CD14-positive monocyte (primary cell): Measurements from ENCODE around the gene ETS1. TPM values are rescaled to one million over a fixed set of nuclear protein-coding genes. Genes with fewer than 3 reads are reported as not detected.
A peak's percentile ranks its signal among the peaks of the same experiment; 100 is the strongest.

Experiments
- DNase-seq, 3 donors: peaks; one replicate each; pipeline ENCODE4 v3.0.0-alpha.2; 2011 to 2022
- H2AFZ ChIP-seq: 2 replicates; pipeline ENCODE4 v1.6.0; 2012; ENCODE audit warnings: mild to moderate bottlenecking, low read depth, low read length, inconsistent platforms; ENCODE audit not compliant: insufficient read depth, poor library complexity, severe bottlenecking
- H3K27ac ChIP-seq, 2 donors: 1 replicate in 1 of 2; 2 replicates in 1 of 2; pipeline ENCODE4 v1.5.1; 2012 to 2013; ENCODE audit warnings: low read length in 2 of 2, control low read depth in 1 of 2, inconsistent platforms in 1 of 2, low read depth in 1 of 2, mild to moderate bottlenecking in 1 of 2
- H3K27me3 ChIP-seq, 2 donors: one replicate each; pipeline versions ENCODE4 v1.6.0 to v1.6.1; 2011 to 2013; ENCODE audit warnings: low read length in 2 of 2; ENCODE audit not compliant: control insufficient read depth in 2 of 2, insufficient read depth in 2 of 2
- H3K36me3 ChIP-seq, 2 donors: replicated peaks in 1 of 2; 1 replicate in 1 of 2; 2 replicates in 1 of 2; pipeline versions ENCODE4 v1.5.1 to v1.6.1; 2012 to 2013; ENCODE audit warnings: low read length in 2 of 2, control low read depth in 1 of 2, inconsistent platforms in 1 of 2, mild to moderate bottlenecking in 1 of 2; ENCODE audit not compliant: insufficient read depth in 2 of 2, control insufficient read depth in 1 of 2
- H3K4me1 ChIP-seq, 2 donors: 1 replicate in 1 of 2; 2 replicates in 1 of 2; pipeline versions ENCODE4 v1.5.1 to v1.6.1; 2012 to 2013; ENCODE audit warnings: low read length in 2 of 2, control low read depth in 1 of 2, inconsistent platforms in 1 of 2, mild to moderate bottlenecking in 1 of 2, moderate library complexity in 1 of 2; ENCODE audit not compliant: insufficient read depth in 2 of 2, control insufficient read depth in 1 of 2
- H3K4me2 ChIP-seq: replicated peaks from 2 replicates; pipeline ENCODE3; 2012; ENCODE audit warnings: low read length, moderate library complexity, mild to moderate bottlenecking; ENCODE audit not compliant: poor library complexity, severe bottlenecking; ENCODE audit errors: extremely low read depth
- H3K4me3 ChIP-seq, 3 experiments: fragments of 200-600 bp in 1 of 3; sonication (generic) in 1 of 3; replicated peaks in 1 of 3; 1 replicate in 2 of 3; 2 replicates in 1 of 3; pipeline ENCODE4 v1.5.1; 2011 to 2013; ENCODE audit warnings: low read length in 3 of 3, mild to moderate bottlenecking in 3 of 3, control low read depth in 2 of 3, low read depth in 2 of 3, inconsistent platforms in 1 of 3, moderate library complexity in 1 of 3
- H3K79me2 ChIP-seq: 2 replicates; pipeline ENCODE4 v1.6.0; 2012; ENCODE audit warnings: mild to moderate bottlenecking, control low read depth, inconsistent platforms, low read length, moderate library complexity; ENCODE audit not compliant: insufficient read depth
- H3K9ac ChIP-seq: 2 replicates; pipeline ENCODE4 v1.6.0; 2017; ENCODE audit warnings: low read length, mild to moderate bottlenecking; ENCODE audit not compliant: insufficient read depth, poor library complexity, severe bottlenecking
- H3K9me3 ChIP-seq, 2 donors: replicated peaks in 1 of 2; 1 replicate in 1 of 2; 2 replicates in 1 of 2; pipeline versions ENCODE4 v1.5.1 to v1.6.1; 2012 to 2013; ENCODE audit warnings: low read length in 2 of 2, control low read depth in 1 of 2; ENCODE audit not compliant: control insufficient read depth in 1 of 2, insufficient read depth in 1 of 2
- H4K20me1 ChIP-seq: 2 replicates; pipeline ENCODE4 v1.6.0; 2012; ENCODE audit warnings: mild to moderate bottlenecking, low read length, control low read depth, moderate library complexity; ENCODE audit not compliant: insufficient read depth
- H3K27ac Mint-ChIP-seq, 7 donors: one replicate each; pipeline ENCODE4 v1.8.0; 2020; ENCODE audit warnings: mild to moderate bottlenecking in 7 of 7, mixed read lengths in 7 of 7, moderate library complexity in 6 of 7, inconsistent platforms in 2 of 7
- H3K27me3 Mint-ChIP-seq, 3 donors: one replicate each; pipeline ENCODE4 v1.8.0; 2021 to 2022; ENCODE audit warnings: low read depth in 3 of 3, mild to moderate bottlenecking in 3 of 3, mixed read lengths in 3 of 3, moderate library complexity in 3 of 3, inconsistent platforms in 1 of 3
- H3K36me3 Mint-ChIP-seq, 2 donors: one replicate each; pipeline ENCODE4 v1.8.0; 2020; ENCODE audit warnings: mixed read lengths in 2 of 2, inconsistent platforms in 1 of 2, mild to moderate bottlenecking in 1 of 2
- H3K4me1 Mint-ChIP-seq: one replicate; pipeline ENCODE4 v1.8.0; 2020; ENCODE audit warnings: mild to moderate bottlenecking, mixed read lengths
- H3K4me3 Mint-ChIP-seq, 2 donors: one replicate each; pipeline ENCODE4 v1.8.0; 2020; ENCODE audit warnings: mild to moderate bottlenecking in 2 of 2, mixed read lengths in 2 of 2, moderate library complexity in 1 of 2
- H3K9me3 Mint-ChIP-seq, 7 donors: one replicate each; pipeline ENCODE4 v1.8.0; 2020 to 2022; ENCODE audit warnings: mixed read lengths in 7 of 7, mild to moderate bottlenecking in 6 of 7, moderate library complexity in 6 of 7, inconsistent platforms in 2 of 7
- WGBS: methylation state at CpG from one replicate; pipeline ENCODE4 v1.1.5; 2013; ENCODE audit warnings: missing lambda C conversion rate; ENCODE audit not compliant: insufficient coverage; 5-methylcytosine and 5-hydroxymethylcytosine counted together
- intact Hi-C, 2 donors: fragments of 100-400 bp; cut with micrococcal nuclease; formaldehyde crosslinking; loops; one replicate each; pipeline versions ENCODE4 v1.15.0 to v1.15.1; 2023
- polyA plus RNA-seq, 3 donors: library from polyadenylated mRNA; depleted of rRNA in 1 of 3; unstranded in 2 of 3; stranded (reverse) in 1 of 3; fragments of 300-500 nt in 2 of 3; fragments of >200 nt in 1 of 3; fragmentation: Illumina TruSeq in 2 of 3; gene quantifications; 1 replicate in 2 of 3; 2 replicates in 1 of 3; pipeline ENCODE4 v1.2.3, GENCODE V29; 2012 to 2021
- TF ChIP-seq, protein P1 (sequence below): fragments of 200-600 bp; IDR thresholded peaks from one replicate; pipeline ENCODE4 v1.8.0; 2022; ENCODE audit warnings: antibody characterized with exemption, mild to moderate bottlenecking

Gene ETS1
- polyA plus RNA-seq, 3 donors: 0.67 to 1.6 (median 1.6) TPM

DNA sequence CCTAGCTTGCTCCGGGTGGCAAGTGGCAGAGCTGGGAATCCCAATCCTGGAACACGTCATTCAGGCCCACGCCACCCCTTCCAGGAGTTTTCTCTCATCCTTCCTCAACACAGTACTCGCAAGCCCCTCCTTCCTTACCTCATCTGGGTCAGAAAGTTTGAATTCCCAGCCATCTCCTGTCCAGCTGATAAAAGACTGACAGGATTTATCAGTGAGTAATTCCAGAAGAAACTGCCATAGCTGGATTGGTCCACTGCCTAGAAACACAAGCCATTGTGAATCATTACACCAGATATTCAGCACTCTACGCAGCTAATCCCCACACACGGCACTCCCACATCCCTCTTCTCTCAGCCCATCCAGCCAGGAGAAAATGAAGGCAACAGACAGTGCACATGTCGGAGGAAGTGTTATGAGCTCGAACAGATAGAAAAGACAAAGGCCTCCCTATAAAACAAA, 124.0 kb downstream of the ETS1 start:
- Histone ChIP-seq H3K4me2 (no peak overlapping the region), H4K20me1 (no peaks in the 10 kb centered on the region), H3K36me3 (peaks cover 0 to 45% of the 10 kb centered on the region in 2 donors), H3K27ac (no peak overlapping the region), H3K9me3 (no peaks in the 10 kb centered on the region), H3K4me3 (no peak overlapping the region), H3K79me2 (no peaks in the 10 kb centered on the region), H3K4me1 (no peaks in the 10 kb centered on the region), H3K27me3 (no peaks in the 10 kb centered on the region), H3K9ac (no peak overlapping the region), H2AFZ (no peak overlapping the region)
- Mint-ChIP-seq H3K4me1 (peaks cover 6% of the 10 kb centered on the region), H3K27ac (peak overlapping the region in 1 of 7 donors; percentile 29), H3K36me3 (peaks cover 40 to 52% of the 10 kb centered on the region in 2 donors), H3K4me3 (no peak overlapping the region), H3K9me3 (no peaks in the 10 kb centered on the region), H3K27me3 (peaks cover 1 to 2% (median 1%) of the 10 kb centered on the region in 3 donors)
- intact Hi-C loops: no loop called here
- no peak for DNase-seq
- TF ChIP-seq, protein P1, sequence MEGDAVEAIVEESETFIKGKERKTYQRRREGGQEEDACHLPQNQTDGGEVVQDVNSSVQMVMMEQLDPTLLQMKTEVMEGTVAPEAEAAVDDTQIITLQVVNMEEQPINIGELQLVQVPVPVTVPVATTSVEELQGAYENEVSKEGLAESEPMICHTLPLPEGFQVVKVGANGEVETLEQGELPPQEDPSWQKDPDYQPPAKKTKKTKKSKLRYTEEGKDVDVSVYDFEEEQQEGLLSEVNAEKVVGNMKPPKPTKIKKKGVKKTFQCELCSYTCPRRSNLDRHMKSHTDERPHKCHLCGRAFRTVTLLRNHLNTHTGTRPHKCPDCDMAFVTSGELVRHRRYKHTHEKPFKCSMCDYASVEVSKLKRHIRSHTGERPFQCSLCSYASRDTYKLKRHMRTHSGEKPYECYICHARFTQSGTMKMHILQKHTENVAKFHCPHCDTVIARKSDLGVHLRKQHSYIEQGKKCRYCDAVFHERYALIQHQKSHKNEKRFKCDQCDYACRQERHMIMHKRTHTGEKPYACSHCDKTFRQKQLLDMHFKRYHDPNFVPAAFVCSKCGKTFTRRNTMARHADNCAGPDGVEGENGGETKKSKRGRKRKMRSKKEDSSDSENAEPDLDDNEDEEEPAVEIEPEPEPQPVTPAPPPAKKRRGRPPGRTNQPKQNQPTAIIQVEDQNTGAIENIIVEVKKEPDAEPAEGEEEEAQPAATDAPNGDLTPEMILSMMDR: no peak
- WGBS: 93% methylated on average over 5 of the region's 8 CpGs

DNA sequence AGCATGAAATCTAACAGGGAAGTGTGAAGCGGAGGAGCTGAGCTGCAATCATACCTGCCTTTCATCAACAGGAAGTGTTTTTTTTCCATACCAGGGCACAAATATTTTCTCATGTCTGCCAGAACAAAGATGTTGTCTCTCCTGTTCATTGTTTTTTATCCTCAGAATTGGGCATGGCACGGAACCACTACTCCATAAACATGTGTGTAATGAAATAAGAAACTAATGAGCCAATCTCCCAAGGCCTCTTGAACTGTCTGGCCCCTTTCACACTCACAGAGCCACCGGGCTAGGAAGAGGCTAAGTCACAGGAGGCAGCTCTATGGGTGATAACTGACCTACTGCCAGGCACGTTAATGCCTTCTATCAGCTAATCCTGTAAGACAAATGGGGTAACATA, 124.4 kb downstream of the ETS1 start:
- WGBS: 100% methylated on average over 2 of the region's 4 CpGs
- no peaks in the 10 kb centered on the region for H3K4me1 ChIP-seq
- intact Hi-C loops: no loop called here
- Mint-ChIP-seq H3K27me3 (peaks cover 1 to 2% (median 1%) of the 10 kb centered on the region in 3 donors), H3K4me1 (peaks cover 4% of the 10 kb centered on the region), H3K9me3 (no peaks in the 10 kb centered on the region), H3K36me3 (peaks cover 40 to 51% of the 10 kb centered on the region in 2 donors), H3K4me3 (no peak overlapping the region), H3K27ac (peak overlapping the region in 1 of 7 donors; percentile 29)
- TF ChIP-seq, protein P1: no peak
- no peak overlapping the region for H2AFZ ChIP-seq
- H3K4me2 ChIP-seq: no peak overlapping the region
- H3K9me3 ChIP-seq: no peaks in the 10 kb centered on the region
- H3K27me3 ChIP-seq: no peaks in the 10 kb centered on the region
- H3K36me3 ChIP-seq: peaks cover 0 to 50% of the 10 kb centered on the region in 2 donors
- H3K27ac ChIP-seq: no peak overlapping the region
- no peaks in the 10 kb centered on the region for H3K79me2 ChIP-seq
- no peak overlapping the region for H3K9ac ChIP-seq
- no peak for DNase-seq
- H4K20me1 ChIP-seq: no peaks in the 10 kb centered on the region
- no peak overlapping the region for H3K4me3 ChIP-seq
